Heart left ventricle (tissue), 16 donors: Measurements from ENCODE around the gene SNX1. TPM values are rescaled to one million over a fixed set of nuclear protein-coding genes. Genes with fewer than 3 reads are reported as not detected.
"Not testable (repeated sequence)": the region's sequence is repeated elsewhere in the genome, so short reads cannot be mapped to it uniquely, and the experiment has no call there.

Experiments used
- ATAC-seq, 4 donors: fragments of 200-7000 bp; cut with Tn5 transposase; one replicate each; pipeline ENCODE4 v1.9.1; 2020 to 2022; ENCODE audit warnings: moderate library complexity in 4 of 4, mild to moderate bottlenecking in 3 of 4, moderate number of reproducible peaks in 1 of 4
- DNase-seq, 5 donors: peaks; one replicate each; pipeline ENCODE4 v3.0.0-alpha.2; 2020
- H3K27ac ChIP-seq, 12 donors: fragments of 200-600 bp; sonication (generic) in 4 of 12; one replicate each; pipeline versions ENCODE4 v1.5.0 to v1.8.0; 2016 to 2022; ENCODE audit warnings: mild to moderate bottlenecking in 2 of 12
- H3K27me3 ChIP-seq, 9 donors: fragments of 200-600 bp; sonication (generic) in 2 of 9; one replicate each; pipeline versions ENCODE4 v1.5.1 to v1.8.0; 2016 to 2022; ENCODE audit warnings: mild to moderate bottlenecking in 3 of 9
- H3K36me3 ChIP-seq, 9 donors: fragments of 200-600 bp; sonication (generic) in 2 of 9; one replicate each; pipeline versions ENCODE4 v1.5.0 to v1.8.0; 2018 to 2022; ENCODE audit warnings: mild to moderate bottlenecking in 2 of 9
- H3K4me1 ChIP-seq, 12 donors: fragments of 200-600 bp; sonication (generic) in 4 of 12; one replicate each; pipeline versions ENCODE4 v1.5.0 to v1.8.0; 2016 to 2022; ENCODE audit warnings: mild to moderate bottlenecking in 3 of 12
- H3K4me3 ChIP-seq, 12 donors: fragments of 200-600 bp; sonication (generic) in 4 of 12; one replicate each; pipeline versions ENCODE4 v1.5.0 to v1.8.0; 2017 to 2022; ENCODE audit warnings: mild to moderate bottlenecking in 9 of 12, moderate library complexity in 4 of 12
- H3K9me3 ChIP-seq, 12 donors: fragments of 200-600 bp; sonication (generic) in 4 of 12; one replicate each; pipeline versions ENCODE4 v1.5.0 to v1.8.0; 2016 to 2022; ENCODE audit warnings: mild to moderate bottlenecking in 1 of 12
- POLR2A ChIP-seq, 2 donors: fragments of 450-650 bp; IDR thresholded peaks; one replicate each; pipeline ENCODE4 v1.6.1; 2017; ENCODE audit warnings: antibody characterized with exemption in 2 of 2, mild to moderate bottlenecking in 2 of 2, moderate library complexity in 2 of 2
- WGBS, 4 donors: extraction: QIAGEN DNeasy Blood & Tissue Kit in 2 of 4; methylation state at CpG; one replicate each; pipeline versions ENCODE4 v1.1.5 to v1.1.7; 2013 to 2018; 5-methylcytosine and 5-hydroxymethylcytosine counted together
- intact Hi-C, 10 donors: fragments of 100-400 bp; cut with DNase I; formaldehyde crosslinking; loops; one replicate each; pipeline versions ENCODE4 v1.11.1 to v1.14.2; 2022
- polyA plus RNA-seq, 2 donors: library from polyadenylated mRNA; stranded (reverse); fragments of 200-250 nt; gene quantifications; one replicate each; pipeline ENCODE4 v1.2.3, GENCODE V29; 2013
- total RNA-seq, 9 donors: library from RNA; depleted of rRNA in 2 of 9; stranded (reverse); fragments of >200 nt in 2 of 9; fragmentation: NEBNext Ultra II Directional in 3 of 9; extraction: Animal tissue kit (Norgen Biotek cat#: 25700) in 3 of 9; gene quantifications; one replicate each; pipeline versions ENCODE4 v1.1.0 to v1.2.4, GENCODE V29; 2016 to 2023
- TF ChIP-seq, protein P1 (sequence below), 12 donors: fragments of 200-600 bp; sonication (generic) in 4 of 12; IDR thresholded peaks; one replicate each; pipeline versions ENCODE4 v1.5.0 to v1.8.0; 2018 to 2022; ENCODE audit warnings: antibody characterized with exemption in 12 of 12, mild to moderate bottlenecking in 5 of 12
- donor health status: ischemic (EF 13 %, LVEDD 7.1; RV severe dilation, severe dysfunction).
- donor health status: healthy with polysubstance abuse.
- donor health status: DM: no; HTN: yes; CAD: no.
- donor health status: DM: no; HTN: no; CAD: no.
- donor health status: ischemic (EF 25% LVEDD 6.9; RV normal size, moderate dysfunction).
- donor health status: ischemic (EF 25% LVEDD 5.7; RV mildly dilated, moderate dysfunction).
- donor health status: healthy.
- donor health status: DM: yes; HTN: yes; CAD: no.
- donor health status: ischemic (EF 35%, LVEDD 5.7; RV mildly dilated, moderate dysfunction).
- donor health status: nonischemic (EF 11% LVEDD 7.7; RV severe dilation, severe dysfunction).
- donor health status: DM: yes; HTN: yes; CAD: no.
- donor health status: PGD.
- donor health status: ischemic (EF 29% LVEDD 5.4; RV normal size, mild dysfunction).
- donor health status: nonischemic (EF 23%, LVEDD 6.1; RV moderate dilation, normal function).

SNX1 gene
- total and polyA plus RNA-seq, 11 donors: 38.7 to 117 (median 76.3) TPM

DNA sequence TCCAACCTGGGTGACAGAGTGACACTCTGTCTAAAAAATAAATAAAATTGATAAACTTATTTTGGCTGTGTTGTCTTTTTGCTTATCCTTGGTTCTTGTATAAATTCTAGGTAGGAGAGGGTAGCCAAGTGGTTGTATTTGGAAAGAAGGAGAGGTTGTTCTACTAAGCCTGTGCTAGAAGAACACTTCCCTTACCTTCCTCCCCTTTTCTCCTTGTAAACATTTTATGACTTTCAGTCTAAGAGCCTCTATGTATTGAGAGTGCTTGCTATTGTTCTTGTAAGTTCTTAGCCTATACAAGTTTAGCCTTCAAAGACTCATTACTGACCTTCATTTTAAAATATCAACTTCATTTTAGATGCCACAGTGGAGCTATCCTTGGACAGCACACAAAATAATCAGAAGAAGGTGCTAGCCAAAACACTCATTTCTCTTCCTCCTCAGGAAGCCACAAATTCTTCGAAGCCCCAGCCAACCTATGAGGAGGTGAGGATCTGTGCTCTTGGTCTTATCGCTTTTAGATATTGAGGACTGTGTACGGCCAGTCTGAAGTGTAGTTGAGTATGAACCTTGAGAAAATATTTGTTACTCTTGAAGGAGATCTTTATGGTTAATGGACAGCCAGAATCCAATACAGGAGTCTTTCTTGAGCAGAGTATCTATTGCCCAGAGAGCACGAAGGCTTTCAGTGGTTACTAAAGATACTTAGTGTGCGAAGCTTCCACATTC, 22.1 kb downstream of the SNX1 start:
- TF ChIP-seq, protein P1, sequence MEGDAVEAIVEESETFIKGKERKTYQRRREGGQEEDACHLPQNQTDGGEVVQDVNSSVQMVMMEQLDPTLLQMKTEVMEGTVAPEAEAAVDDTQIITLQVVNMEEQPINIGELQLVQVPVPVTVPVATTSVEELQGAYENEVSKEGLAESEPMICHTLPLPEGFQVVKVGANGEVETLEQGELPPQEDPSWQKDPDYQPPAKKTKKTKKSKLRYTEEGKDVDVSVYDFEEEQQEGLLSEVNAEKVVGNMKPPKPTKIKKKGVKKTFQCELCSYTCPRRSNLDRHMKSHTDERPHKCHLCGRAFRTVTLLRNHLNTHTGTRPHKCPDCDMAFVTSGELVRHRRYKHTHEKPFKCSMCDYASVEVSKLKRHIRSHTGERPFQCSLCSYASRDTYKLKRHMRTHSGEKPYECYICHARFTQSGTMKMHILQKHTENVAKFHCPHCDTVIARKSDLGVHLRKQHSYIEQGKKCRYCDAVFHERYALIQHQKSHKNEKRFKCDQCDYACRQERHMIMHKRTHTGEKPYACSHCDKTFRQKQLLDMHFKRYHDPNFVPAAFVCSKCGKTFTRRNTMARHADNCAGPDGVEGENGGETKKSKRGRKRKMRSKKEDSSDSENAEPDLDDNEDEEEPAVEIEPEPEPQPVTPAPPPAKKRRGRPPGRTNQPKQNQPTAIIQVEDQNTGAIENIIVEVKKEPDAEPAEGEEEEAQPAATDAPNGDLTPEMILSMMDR (IDR thresholded peaks at IDR 0.05): no peak
- TF ChIP-seq POLR2A (IDR thresholded peaks at IDR 0.05): no peak
- Histone ChIP-seq H3K4me1 (peaks cover 0 to 7% (median 0%) of the 10 kb centered on the region in 12 donors), H3K36me3 (peaks cover 0 to 100% (median 100%) of the 10 kb centered on the region in 9 donors), H3K27me3 (no peaks in the 10 kb centered on the region), H3K9me3 (no peaks in the 10 kb centered on the region), H3K4me3 (no peak overlapping the region), H3K27ac (no peak overlapping the region)
- intact Hi-C loops: no loop called here
- DNase-seq: no peak
- no peak for ATAC-seq
- 85 to 92% (median 88%) methylated on average over 5 of the region's 5 CpGs for WGBS, 4 donors

GRCh38 chr15:64120322-64120721, 24.5 kb downstream of the SNX1 start:
- H3K27ac ChIP-seq, DNase-seq, H3K9me3 ChIP-seq, intact Hi-C loops, H3K27me3 ChIP-seq, ATAC-seq, H3K4me1 ChIP-seq, H3K4me3 ChIP-seq: not testable (repeated sequence)
- peaks cover 0 to 100% (median 99%) of the 10 kb centered on the region in 9 donors for H3K36me3 ChIP-seq
- 95 to 100% (median 97%) methylated on average over 2 of the region's 2 CpGs for WGBS, 4 donors

- H3K36me3 ChIP-seq: peaks cover 0 to 100% (median 99%) of the 10 kb centered on the region in 9 donors
- ATAC-seq: no peak
- no peaks in the 10 kb centered on the region for H3K4me1 ChIP-seq
- 91 to 94% (median 94%) methylated on average over 4 of the region's 4 CpGs for WGBS, 4 donors
- H3K9me3 ChIP-seq: no peaks in the 10 kb centered on the region
- DNase-seq: no peak
- no peak for TF ChIP-seq POLR2A (IDR thresholded peaks at IDR 0.05)
- TF ChIP-seq, protein P1 (IDR thresholded peaks at IDR 0.05): no peak
- H3K27me3 ChIP-seq: no peaks in the 10 kb centered on the region
- H3K27ac ChIP-seq: no peak overlapping the region
- intact Hi-C loops: no loop called here
- H3K4me3 ChIP-seq: no peak overlapping the region
These were observed 25.8 kb downstream of the SNX1 start for GRCh38 chr15:64121614-64122013.

GRCh38 chr15:64122444-64122843, 26.7 kb downstream of the SNX1 start:
- Histone ChIP-seq H3K9me3 (no peaks in the 10 kb centered on the region), H3K4me1 (peaks cover 0 to 6% (median 0%) of the 10 kb centered on the region in 12 donors), H3K36me3 (peaks cover 0 to 100% (median 99%) of the 10 kb centered on the region in 9 donors), H3K27ac (no peak overlapping the region), H3K4me3 (no peak overlapping the region), H3K27me3 (no peaks in the 10 kb centered on the region)
- DNase-seq (no peak), ATAC-seq (no peak)
- intact Hi-C loops: no loop called here
- TF ChIP-seq, protein P1 (IDR thresholded peaks at IDR 0.05): no peak
- TF ChIP-seq POLR2A (IDR thresholded peaks at IDR 0.05): no peak
- 80 to 93% (median 85%) methylated on average over 1 of the region's 1 CpG for whole genome bisulfite sequencing, 4 donors
